Bronchial epithelial cell (primary cell): Measurements from ENCODE around the gene CCDC187. TPM values are rescaled to one million over a fixed set of nuclear protein-coding genes. Genes with fewer than 3 reads are reported as not detected.

Experiments used
- DNase-seq: peaks from one replicate; pipeline ENCODE4 v3.0.0-alpha.2; 2010; ENCODE audit warnings: low read depth
- FAIRE-seq: peaks from 2 replicates; lab custom pipeline; 2011; peaks lifted over from hg19 to GRCh38; lab: Jason Lieb, UNC
- H3K27me3 ChIP-seq: 2 replicates; pipeline ENCODE4 v1.5.1; 2011; ENCODE audit warnings: low read length; ENCODE audit not compliant: control insufficient read depth, insufficient read depth
- H3K36me3 ChIP-seq: 2 replicates; pipeline ENCODE4 v1.5.1; 2011; ENCODE audit warnings: low read length; ENCODE audit not compliant: control insufficient read depth, insufficient read depth
- H3K4me3 ChIP-seq: 2 replicates; pipeline ENCODE4 v1.5.1; 2011; ENCODE audit warnings: mild to moderate bottlenecking, low read depth, low read length, control low read depth
- CTCF ChIP-seq: IDR thresholded peaks from 2 replicates; pipeline ENCODE4 v1.5.1; 2011; ENCODE audit warnings: mild to moderate bottlenecking, moderate library complexity, low read length, control low read depth, inconsistent platforms; ENCODE audit not compliant: insufficient read depth, severe bottlenecking
- total RNA-seq: library from RNA; depleted of rRNA; stranded (reverse); fragments of >200 nt; gene quantifications from 2 replicates; pipeline ENCODE4 v1.2.1, GENCODE V29; 2014

CCDC187 gene
- total RNA-seq, 1 donor from 2014 or later: not detected

GRCh38 chr9:136229096-136230065 lies 74.5 kb downstream of the CCDC187 start:
- Histone ChIP-seq H3K36me3 (peaks cover 5% of the 10 kb centered on the region), H3K4me3 (no peak overlapping the region), H3K27me3 (no peaks in the 10 kb centered on the region)
- DNase-seq (no peak), FAIRE-seq (no peak)
- no peak for TF ChIP-seq CTCF

GRCh38 chr9:136228107-136228875 lies 75.6 kb downstream of the CCDC187 start:
- TF ChIP-seq CTCF: no peak
- peak; percentile 94 for DNase-seq
- Histone ChIP-seq H3K27me3 (no peaks in the 10 kb centered on the region), H3K4me3 (no peak overlapping the region), H3K36me3 (peaks cover 9% of the 10 kb centered on the region)
- peak; percentile 52 for FAIRE-seq

- Histone ChIP-seq H3K4me3 (no peak overlapping the region), H3K36me3 (peaks cover 10% of the 10 kb centered on the region), H3K27me3 (no peaks in the 10 kb centered on the region)
- no peak for TF ChIP-seq CTCF
- no peak for FAIRE-seq
- no peak for DNase-seq
Measured at GRCh38 chr9:136226680-136227407, 77.0 kb downstream of the CCDC187 start.

GRCh38 chr9:136225748-136226679 lies 77.9 kb downstream of the CCDC187 start:
- DNase-seq (peak; percentile 60), FAIRE-seq (peak; percentile 75)
- Histone ChIP-seq H3K27me3 (no peaks in the 10 kb centered on the region), H3K4me3 (no peak overlapping the region), H3K36me3 (peaks cover 12% of the 10 kb centered on the region)
- peak; percentile 99 for TF ChIP-seq CTCF

GRCh38 chr9:136225366-136225747 lies 78.5 kb downstream of the CCDC187 start:
- no peak for TF ChIP-seq CTCF
- H3K36me3 ChIP-seq: peaks cover 12% of the 10 kb centered on the region
- DNase-seq (no peak), FAIRE-seq (no peak)
- H3K4me3 ChIP-seq: no peak overlapping the region
- no peaks in the 10 kb centered on the region for H3K27me3 ChIP-seq
